OCI-LY3 (cell line): ENCODE results near the gene CSNK1G2.
A peak's percentile ranks its signal among the peaks of the same experiment; 100 is the strongest.

Experiments
- H2AFZ ChIP-seq: fragments of 200-600, 300-600 bp; shearing (Covaris generic); 2 replicates; pipeline ENCODE4 v1.6.0; 2014; ENCODE audit warnings: antibody characterized with exemption, low read depth, low read length
- H3K27ac ChIP-seq: fragments of 200-600, 300-600 bp; sonication (generic); 2 replicates; pipeline ENCODE4 v1.5.1; 2014; ENCODE audit warnings: mild to moderate bottlenecking, low read length, moderate library complexity, mixed read lengths
- H3K27me3 ChIP-seq: fragments of 200-600, 300-600 bp; sonication (generic); 2 replicates; pipeline ENCODE4 v1.6.1; 2014; ENCODE audit warnings: low read depth, low read length, mixed read lengths
- H3K36me3 ChIP-seq: fragments of 200-600, 300-600 bp; sonication (generic); replicated peaks from 2 replicates; pipeline ENCODE3; 2014; ENCODE audit warnings: low read depth, low read length, mixed read lengths
- H3K4me1 ChIP-seq: fragments of 300-600, 200-600 bp; sonication (generic); 2 replicates; pipeline ENCODE4 v1.6.1; 2014; ENCODE audit warnings: low read length, mixed read lengths
- H3K4me2 ChIP-seq: fragments of 200-600, 300-600 bp; sonication (generic); 2 replicates; pipeline ENCODE4 v1.6.1; 2014; ENCODE audit warnings: low read length, mixed read lengths
- H3K4me3 ChIP-seq: fragments of 300-600, 200-600 bp; sonication (generic); 2 replicates; pipeline ENCODE4 v1.5.1; 2014; ENCODE audit warnings: antibody characterized with exemption, mild to moderate bottlenecking, low read length, moderate library complexity
- H3K79me2 ChIP-seq: fragments of 300-600, 200-600 bp; shearing (Covaris generic); 2 replicates; pipeline ENCODE4 v1.6.1; 2014; ENCODE audit warnings: mild to moderate bottlenecking, low read length, mixed read lengths
- H3K9ac ChIP-seq: fragments of 300-600, 200-600 bp; shearing (Covaris generic); 2 replicates; pipeline ENCODE4 v1.6.0; 2014; ENCODE audit warnings: mild to moderate bottlenecking, low read length, moderate library complexity
- H3K9me3 ChIP-seq: fragments of 200-600, 300-600 bp; shearing (Covaris generic); 2 replicates; pipeline ENCODE4 v1.6.1; 2014; ENCODE audit warnings: low read length, mixed read lengths; ENCODE audit not compliant: insufficient read depth
- H4K20me1 ChIP-seq: fragments of 200-600, 300-600 bp; sonication (generic); 2 replicates; pipeline ENCODE4 v1.6.1; 2016; ENCODE audit warnings: low read length, mixed read lengths; ENCODE audit not compliant: insufficient read depth
- CTCF ChIP-seq: fragments of 200-600, 300-600 bp; sonication (generic); IDR thresholded peaks from 2 replicates; pipeline ENCODE4 v1.5.1; 2014; ENCODE audit warnings: antibody characterized with exemption, low read length, low read depth
- EZH2phosphoT487 ChIP-seq: fragments of 200-600 bp; shearing (Covaris generic); IDR thresholded peaks from 2 replicates; pipeline ENCODE4 v1.6.1; 2018; ENCODE audit warnings: antibody characterized with exemption, mixed run types, low read depth

CSNK1G2 gene

GRCh38 chr19:1902923-1903322 lies 38.0 kb upstream of the CSNK1G2 start:
- TF ChIP-seq EZH2phosphoT487 (no peak), CTCF (no peak)
- peak overlapping the region; percentile 51 for H3K4me3 ChIP-seq

GRCh38 chr19:1904860-1905109 lies 36.2 kb upstream of the CSNK1G2 start:
- Histone ChIP-seq H3K4me2 (peak overlapping the region; percentile 94), H3K36me3 (peaks cover 14% of the 10 kb centered on the region), H3K9me3 (no peaks in the 10 kb centered on the region), H3K27ac (peak overlapping the region; percentile 96), H3K27me3 (no peaks in the 10 kb centered on the region), H4K20me1 (peaks cover 19% of the 10 kb centered on the region), H3K9ac (peak overlapping the region; percentile 99), H2AFZ (no peak overlapping the region), H3K79me2 (peaks cover 43% of the 10 kb centered on the region), H3K4me1 (peaks cover 43% of the 10 kb centered on the region), H3K4me3 (peak overlapping the region; percentile 87)
- no peak for TF ChIP-seq CTCF
- TF ChIP-seq EZH2phosphoT487: no peak

More at GRCh38 chr19:1902923-1903322, 38.0 kb upstream of the CSNK1G2 start:
- Histone ChIP-seq H3K27ac (peak overlapping the region; percentile 96), H3K79me2 (peaks cover 24% of the 10 kb centered on the region), H2AFZ (no peak overlapping the region), H3K9me3 (no peaks in the 10 kb centered on the region), H3K4me1 (peaks cover 42% of the 10 kb centered on the region), H4K20me1 (peaks cover 8% of the 10 kb centered on the region; the same call in 1 of the 2 replicates), H3K36me3 (peaks cover 5% of the 10 kb centered on the region), H3K27me3 (no peaks in the 10 kb centered on the region), H3K9ac (peak overlapping the region; percentile 63), H3K4me2 (peak overlapping the region; percentile 94)

GRCh38 chr19:1905110-1905862 lies 35.7 kb upstream of the CSNK1G2 start, which contains the start of the genes ADAT3 and SCAMP4:
Gene ADAT3 (plus strand): TSS chr19:1905399. CDS start chr19:1912048, 6,649 bp downstream.
Gene SCAMP4 (plus strand): TSS chr19:1905399. CDS start chr19:1915020, 9,621 bp downstream.
- Histone ChIP-seq H3K9me3 (no peaks in the 10 kb centered on the region), H3K4me1 (peaks cover 43% of the 10 kb centered on the region), H2AFZ (no peak within 1 kb of the TSS), H3K9ac (peak within 1 kb of the TSS; percentile 99), H3K79me2 (peaks cover 48% of the 10 kb centered on the region), H3K27me3 (no peaks in the 10 kb centered on the region), H4K20me1 (peaks cover 24% of the 10 kb centered on the region), H3K27ac (peak within 1 kb of the TSS; percentile 96), H3K4me2 (peak within 1 kb of the TSS; percentile 98), H3K4me3 (peak within 1 kb of the TSS; percentile 87), H3K36me3 (peaks cover 19% of the 10 kb centered on the region)
- TF ChIP-seq CTCF (no peak), EZH2phosphoT487 (no peak)

- H3K4me2 ChIP-seq: peak overlapping the region; percentile 98
Observed at GRCh38 chr19:1905863-1906375, 35.1 kb upstream of the CSNK1G2 start.

More at GRCh38 chr19:1905863-1906375, 35.1 kb upstream of the CSNK1G2 start:
- peak overlapping the region; percentile 87 for H3K4me3 ChIP-seq
- H3K27me3 ChIP-seq: no peaks in the 10 kb centered on the region
- peaks cover 54% of the 10 kb centered on the region for H3K79me2 ChIP-seq
- peaks cover 27% of the 10 kb centered on the region for H4K20me1 ChIP-seq
- H3K4me1 ChIP-seq: peaks cover 43% of the 10 kb centered on the region
- H3K27ac ChIP-seq: peak overlapping the region; percentile 96
- H3K9ac ChIP-seq: peak overlapping the region; percentile 81
- H3K9me3 ChIP-seq: no peaks in the 10 kb centered on the region
- no peak for TF ChIP-seq CTCF
- no peak for TF ChIP-seq EZH2phosphoT487
- peaks cover 19% of the 10 kb centered on the region for H3K36me3 ChIP-seq
- no peak overlapping the region for H2AFZ ChIP-seq
